HL-60 (cell line): ENCODE results near the gene MAP3K2.

ENCODE experiments used
- DNase-seq, 2 experiments: peaks; one replicate each; pipeline ENCODE4 v3.0.0-alpha.2; 2010 to 2020; ENCODE audit warnings: low read depth in 1 of 2, low spot score in 1 of 2
- H3K27ac ChIP-seq: fragments of 250-450 bp; sonication (Bioruptor Pico); replicated peaks from 2 replicates; pipeline ENCODE4 v1.5.1; 2020; ENCODE audit warnings: mild to moderate bottlenecking, moderate library complexity
- H3K27me3 ChIP-seq: fragments of 250-450 bp; sonication (Bioruptor Pico); 2 replicates; pipeline ENCODE4 v1.5.1; 2021; ENCODE audit warnings: mild to moderate bottlenecking, moderate library complexity; ENCODE audit not compliant: insufficient read depth, poor library complexity, severe bottlenecking
- H3K4me3 ChIP-seq: replicated peaks from 2 replicates; pipeline ENCODE4 v1.5.1; 2011; ENCODE audit warnings: mild to moderate bottlenecking, control low read depth, low read length; ENCODE audit not compliant: insufficient read depth
- GABPA ChIP-seq: IDR thresholded peaks from 2 replicates; pipeline ENCODE4 v1.6.1; 2012; ENCODE audit warnings: low read depth
- POLR2AphosphoS5 ChIP-seq: IDR thresholded peaks from 2 replicates; pipeline ENCODE4 v1.6.1; 2012; ENCODE audit warnings: low read depth
- SPI1 ChIP-seq: IDR thresholded peaks from 2 replicates; pipeline ENCODE4 v1.6.1; 2012; ENCODE audit warnings: low read depth, mild to moderate bottlenecking, borderline replicate concordance
- TF ChIP-seq, protein P1 (sequence below): IDR thresholded peaks from 2 replicates; pipeline ENCODE4 v1.6.1; 2012; ENCODE audit warnings: low read depth; ENCODE audit not compliant: insufficient replicate concordance
- TF ChIP-seq, protein P2 (sequence below): IDR thresholded peaks from one replicate; pipeline ENCODE4 v1.5.1; 2011; ENCODE audit warnings: low read length, control low read depth, inconsistent platforms; ENCODE audit not compliant: insufficient read depth

The MAP3K2 gene

DNA sequence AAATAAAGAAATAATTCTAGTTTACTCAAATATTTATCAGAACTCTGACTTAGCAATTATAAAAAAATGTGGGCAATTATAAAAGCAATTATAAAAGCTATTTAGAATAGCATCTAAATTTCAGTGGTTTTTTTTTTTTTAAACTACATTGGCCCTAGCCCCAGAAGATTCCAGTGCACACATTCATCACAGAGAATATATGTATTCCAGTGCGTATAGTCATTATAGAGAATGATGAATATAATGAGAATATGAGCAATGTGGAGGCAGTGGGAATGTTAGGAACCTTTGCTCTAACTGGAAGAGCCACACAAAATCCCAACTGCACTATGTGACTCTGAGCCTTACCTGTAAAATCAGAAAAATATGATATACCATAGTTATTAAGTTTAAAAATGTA is 10.5 kb downstream of the MAP3K2 start:
- TF ChIP-seq, protein P1, sequence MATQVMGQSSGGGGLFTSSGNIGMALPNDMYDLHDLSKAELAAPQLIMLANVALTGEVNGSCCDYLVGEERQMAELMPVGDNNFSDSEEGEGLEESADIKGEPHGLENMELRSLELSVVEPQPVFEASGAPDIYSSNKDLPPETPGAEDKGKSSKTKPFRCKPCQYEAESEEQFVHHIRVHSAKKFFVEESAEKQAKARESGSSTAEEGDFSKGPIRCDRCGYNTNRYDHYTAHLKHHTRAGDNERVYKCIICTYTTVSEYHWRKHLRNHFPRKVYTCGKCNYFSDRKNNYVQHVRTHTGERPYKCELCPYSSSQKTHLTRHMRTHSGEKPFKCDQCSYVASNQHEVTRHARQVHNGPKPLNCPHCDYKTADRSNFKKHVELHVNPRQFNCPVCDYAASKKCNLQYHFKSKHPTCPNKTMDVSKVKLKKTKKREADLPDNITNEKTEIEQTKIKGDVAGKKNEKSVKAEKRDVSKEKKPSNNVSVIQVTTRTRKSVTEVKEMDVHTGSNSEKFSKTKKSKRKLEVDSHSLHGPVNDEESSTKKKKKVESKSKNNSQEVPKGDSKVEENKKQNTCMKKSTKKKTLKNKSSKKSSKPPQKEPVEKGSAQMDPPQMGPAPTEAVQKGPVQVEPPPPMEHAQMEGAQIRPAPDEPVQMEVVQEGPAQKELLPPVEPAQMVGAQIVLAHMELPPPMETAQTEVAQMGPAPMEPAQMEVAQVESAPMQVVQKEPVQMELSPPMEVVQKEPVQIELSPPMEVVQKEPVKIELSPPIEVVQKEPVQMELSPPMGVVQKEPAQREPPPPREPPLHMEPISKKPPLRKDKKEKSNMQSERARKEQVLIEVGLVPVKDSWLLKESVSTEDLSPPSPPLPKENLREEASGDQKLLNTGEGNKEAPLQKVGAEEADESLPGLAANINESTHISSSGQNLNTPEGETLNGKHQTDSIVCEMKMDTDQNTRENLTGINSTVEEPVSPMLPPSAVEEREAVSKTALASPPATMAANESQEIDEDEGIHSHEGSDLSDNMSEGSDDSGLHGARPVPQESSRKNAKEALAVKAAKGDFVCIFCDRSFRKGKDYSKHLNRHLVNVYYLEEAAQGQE = no peak
- TF ChIP-seq POLR2AphosphoS5 = no peak
- TF ChIP-seq, protein P2, sequence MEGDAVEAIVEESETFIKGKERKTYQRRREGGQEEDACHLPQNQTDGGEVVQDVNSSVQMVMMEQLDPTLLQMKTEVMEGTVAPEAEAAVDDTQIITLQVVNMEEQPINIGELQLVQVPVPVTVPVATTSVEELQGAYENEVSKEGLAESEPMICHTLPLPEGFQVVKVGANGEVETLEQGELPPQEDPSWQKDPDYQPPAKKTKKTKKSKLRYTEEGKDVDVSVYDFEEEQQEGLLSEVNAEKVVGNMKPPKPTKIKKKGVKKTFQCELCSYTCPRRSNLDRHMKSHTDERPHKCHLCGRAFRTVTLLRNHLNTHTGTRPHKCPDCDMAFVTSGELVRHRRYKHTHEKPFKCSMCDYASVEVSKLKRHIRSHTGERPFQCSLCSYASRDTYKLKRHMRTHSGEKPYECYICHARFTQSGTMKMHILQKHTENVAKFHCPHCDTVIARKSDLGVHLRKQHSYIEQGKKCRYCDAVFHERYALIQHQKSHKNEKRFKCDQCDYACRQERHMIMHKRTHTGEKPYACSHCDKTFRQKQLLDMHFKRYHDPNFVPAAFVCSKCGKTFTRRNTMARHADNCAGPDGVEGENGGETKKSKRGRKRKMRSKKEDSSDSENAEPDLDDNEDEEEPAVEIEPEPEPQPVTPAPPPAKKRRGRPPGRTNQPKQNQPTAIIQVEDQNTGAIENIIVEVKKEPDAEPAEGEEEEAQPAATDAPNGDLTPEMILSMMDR = no peak
- TF ChIP-seq SPI1 = no peak
- no peak for TF ChIP-seq GABPA
- Histone ChIP-seq H3K27me3 (no peaks in the 10 kb centered on the region), H3K4me3 (no peak overlapping the region), H3K27ac (no peak overlapping the region)
- no peak for DNase-seq

GRCh38 chr2:127376257-127376656 is 11.5 kb downstream of the MAP3K2 start:
- no peak overlapping the region for H3K27ac ChIP-seq
- no peak for DNase-seq
- no peaks in the 10 kb centered on the region for H3K27me3 ChIP-seq
- H3K4me3 ChIP-seq = no peak overlapping the region
- TF ChIP-seq, protein P1 = no peak
- TF ChIP-seq, protein P2 = no peak
- no peak for TF ChIP-seq GABPA
- no peak for TF ChIP-seq SPI1
- TF ChIP-seq POLR2AphosphoS5 = no peak

GRCh38 chr2:127373362-127374083 is 14.3 kb downstream of the MAP3K2 start:
- H3K27ac ChIP-seq = no peak overlapping the region
- TF ChIP-seq POLR2AphosphoS5 (no peak), SPI1 (no peak)
- DNase-seq = no peak
- no peak overlapping the region for H3K4me3 ChIP-seq
- H3K27me3 ChIP-seq = no peaks in the 10 kb centered on the region

- no peak for DNase-seq
- no peak for TF ChIP-seq POLR2AphosphoS5
- TF ChIP-seq, protein P2 = no peak
- TF ChIP-seq SPI1 = no peak
- TF ChIP-seq GABPA = no peak
- TF ChIP-seq, protein P1 = no peak
- no peak overlapping the region for H3K4me3 ChIP-seq
- H3K27me3 ChIP-seq = no peaks in the 10 kb centered on the region
- no peak overlapping the region for H3K27ac ChIP-seq
These were observed 16.7 kb downstream of the MAP3K2 start for GRCh38 chr2:127371037-127371436.
